KBM-7 (cell line): Measurements from ENCODE around the gene CAMTA1.

Experiments used
- DNase-seq: peaks from one replicate; pipeline ENCODE4 v3.0.0-alpha.2; 2015
- in situ Hi-C: fragments of 300-500 bp; cut with MboI; formaldehyde crosslinking; loops from 2 replicates; pipeline ENCODE4 v1.14.3; 2020; ENCODE audit warnings: low sequenced_read_pairs, low pct_unique_long_range_greater_than_20kb, mixed read lengths

The CAMTA1 gene

DNA sequence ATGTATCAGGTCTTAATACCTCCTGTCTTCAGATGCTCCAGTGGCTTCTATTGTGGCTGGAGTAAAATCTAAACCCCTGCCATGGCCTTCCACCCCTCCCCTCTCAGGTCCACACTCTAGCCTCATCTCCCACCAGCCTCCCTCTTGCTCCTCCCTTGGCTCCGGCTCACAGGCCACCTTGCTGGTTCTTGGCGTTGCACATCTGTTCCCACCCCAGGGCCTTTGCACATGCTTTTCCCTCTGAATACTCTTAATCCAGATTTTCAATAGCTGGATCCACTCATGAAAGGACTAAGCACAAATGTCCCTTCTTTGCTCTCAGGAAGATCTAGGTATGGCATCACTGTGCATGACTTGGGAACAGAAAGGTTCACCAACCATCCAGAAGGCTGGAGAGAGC, 570.4 kb downstream of the CAMTA1 start:
- no peak for DNase-seq
- in situ Hi-C loops: no loop called here

DNA sequence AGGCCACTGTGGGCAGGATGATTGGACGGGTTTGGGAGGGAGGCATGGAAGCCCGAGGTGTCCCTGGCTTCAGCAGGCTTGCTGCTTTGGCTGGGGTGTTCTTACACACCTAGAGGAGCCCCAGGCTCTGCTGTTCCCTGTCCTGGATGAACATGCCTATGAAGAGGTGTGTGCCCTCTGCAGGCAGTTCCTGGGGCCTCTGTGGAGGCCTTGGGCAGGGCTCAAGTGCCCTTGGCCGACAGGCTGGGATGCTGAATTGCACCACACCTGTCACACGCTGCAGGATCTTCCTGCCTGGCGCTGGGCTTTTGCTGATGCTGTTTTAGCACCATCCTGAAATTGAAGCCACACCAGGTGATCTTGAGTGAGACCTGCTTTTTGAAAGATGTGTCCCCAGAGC, 570.8 kb downstream of the CAMTA1 start:
- in situ Hi-C loops: no loop called here
- DNase-seq: no peak

DNA sequence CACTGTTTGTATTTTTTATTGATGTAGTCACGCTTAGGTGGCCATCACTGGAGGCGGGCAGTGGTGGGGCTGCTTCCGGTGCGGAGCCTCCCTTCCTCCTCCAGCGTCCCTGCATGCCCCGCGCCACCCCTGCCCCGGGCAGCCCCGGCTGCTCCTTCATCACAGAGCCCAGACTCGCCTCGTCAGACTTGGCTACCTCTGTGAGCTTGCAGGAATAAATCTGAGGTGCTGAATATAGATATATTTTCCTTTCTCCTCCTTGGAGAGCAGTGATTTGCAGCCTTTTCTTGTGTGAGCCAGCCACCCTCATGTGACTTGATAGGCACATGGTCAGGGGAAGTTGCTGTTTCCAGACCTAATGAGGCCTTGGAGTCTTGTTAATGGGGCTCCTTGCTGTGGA, 573.2 kb downstream of the CAMTA1 start:
- in situ Hi-C loops: no loop called here
- DNase-seq: no peak

DNA sequence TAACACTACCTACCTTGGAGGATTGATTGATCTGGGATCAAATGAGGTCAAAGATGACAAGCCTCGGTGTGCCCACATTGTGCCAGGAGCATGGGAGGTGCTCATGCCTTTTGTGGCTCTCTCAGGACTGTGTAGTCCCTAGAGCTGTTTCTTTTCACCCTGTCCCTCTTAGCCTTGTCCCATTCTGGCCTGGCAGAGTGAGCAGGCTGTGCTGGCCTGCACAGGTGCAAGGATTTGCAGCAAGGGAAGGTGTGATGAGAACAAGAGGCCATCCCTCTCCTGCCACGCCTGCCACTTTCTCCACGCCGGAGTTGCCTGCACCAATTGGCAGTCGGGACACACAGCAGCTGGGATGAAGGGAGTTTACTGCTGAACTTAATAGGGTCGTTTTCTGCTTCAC, 575.3 kb downstream of the CAMTA1 start:
- DNase-seq: no peak
- in situ Hi-C loops: no loop called here

DNA sequence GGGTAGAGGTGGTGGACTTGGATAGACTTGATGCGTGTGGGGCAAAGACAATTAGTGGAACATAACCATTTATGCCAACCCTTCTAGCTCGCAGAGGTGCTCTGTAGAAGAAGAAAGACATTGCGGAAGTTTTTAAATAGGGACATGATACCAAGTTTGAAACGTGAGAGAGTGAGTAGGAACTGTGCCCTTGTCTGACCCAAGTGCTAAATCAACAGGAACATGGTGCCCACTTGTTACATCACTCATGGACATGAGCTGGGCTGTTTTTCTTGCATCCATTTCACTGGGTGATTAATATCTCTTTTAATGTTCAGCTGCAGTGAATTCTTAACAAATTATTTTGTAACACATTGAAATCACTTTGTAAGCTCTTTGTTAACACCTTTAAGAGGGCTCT, 577.7 kb downstream of the CAMTA1 start:
- in situ Hi-C loops: no loop called here
- no peak for DNase-seq

DNA sequence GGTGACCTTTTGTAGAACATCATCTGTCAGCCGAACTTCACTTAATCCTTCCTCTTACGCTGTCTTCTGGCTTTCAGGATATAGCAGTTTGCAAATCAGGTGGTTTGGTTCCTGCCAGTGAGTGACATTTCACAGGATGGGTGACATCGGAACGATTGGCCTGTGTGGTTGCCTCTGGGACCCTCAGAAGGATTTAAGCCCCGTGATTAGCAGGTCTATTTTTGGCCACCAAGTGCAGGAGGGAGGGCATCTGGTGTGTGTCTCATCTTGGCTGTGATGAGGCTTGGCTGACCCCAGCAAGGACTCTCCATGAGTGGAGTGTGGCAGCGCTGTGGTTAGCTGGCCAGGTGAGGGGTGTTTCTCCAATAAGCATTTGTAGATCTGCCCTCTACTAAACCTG, 578.2 kb downstream of the CAMTA1 start:
- in situ Hi-C loops: no loop called here
- no peak for DNase-seq

DNA sequence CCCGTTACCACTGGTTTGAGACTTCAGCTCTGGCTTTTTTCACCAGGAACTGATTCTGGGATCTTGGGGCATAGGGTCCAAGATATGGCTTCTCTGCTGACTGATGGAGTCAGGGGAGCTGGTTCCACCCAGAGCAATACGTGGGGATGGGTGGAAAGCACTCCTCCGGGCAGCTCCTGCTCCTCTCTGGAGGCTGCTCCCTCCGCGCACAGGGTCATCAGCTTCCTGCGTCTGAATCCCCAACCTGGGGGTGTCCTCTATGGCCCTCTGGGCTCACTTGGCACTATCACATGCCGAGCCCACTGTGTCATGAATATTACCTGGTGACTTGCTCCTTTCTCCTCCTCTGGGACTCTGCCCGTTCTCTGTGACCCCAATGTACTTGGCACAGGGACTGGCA, 580.5 kb downstream of the CAMTA1 start:
- in situ Hi-C loops: no loop called here
- no peak for DNase-seq

DNA sequence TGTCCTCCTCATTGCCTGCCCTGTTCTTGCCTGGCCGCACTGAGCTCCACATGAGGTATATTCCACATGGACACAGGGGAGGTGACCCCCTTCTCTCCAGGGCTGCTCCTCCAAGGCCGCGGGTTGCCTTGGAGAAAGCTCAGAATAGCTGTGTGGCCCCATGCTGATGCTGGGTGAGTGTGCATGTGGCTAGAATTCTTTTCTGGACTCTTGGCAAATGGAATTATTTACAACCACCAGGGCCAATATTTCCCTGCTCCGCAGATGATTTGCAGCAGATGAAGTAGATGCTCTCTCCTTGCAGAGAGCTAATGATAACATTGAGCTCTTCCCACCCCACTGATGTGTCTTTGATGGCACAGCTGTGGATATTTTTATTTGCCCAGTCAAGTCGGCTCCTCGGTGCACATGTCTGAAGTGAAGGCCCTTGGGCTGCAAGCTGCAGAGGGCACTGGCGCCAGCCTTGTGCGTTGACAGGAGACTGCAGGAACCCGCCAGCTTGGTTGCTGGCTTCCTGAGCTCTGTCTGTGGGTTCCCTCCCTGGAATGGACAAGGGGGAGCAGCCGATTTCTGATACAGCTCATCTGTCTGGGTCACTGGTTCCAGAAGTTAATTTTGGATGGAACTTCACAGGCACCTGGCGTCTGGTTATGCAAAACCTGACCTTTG, 581.2 kb downstream of the CAMTA1 start:
- no peak for DNase-seq
- in situ Hi-C loops: no loop called here

DNA sequence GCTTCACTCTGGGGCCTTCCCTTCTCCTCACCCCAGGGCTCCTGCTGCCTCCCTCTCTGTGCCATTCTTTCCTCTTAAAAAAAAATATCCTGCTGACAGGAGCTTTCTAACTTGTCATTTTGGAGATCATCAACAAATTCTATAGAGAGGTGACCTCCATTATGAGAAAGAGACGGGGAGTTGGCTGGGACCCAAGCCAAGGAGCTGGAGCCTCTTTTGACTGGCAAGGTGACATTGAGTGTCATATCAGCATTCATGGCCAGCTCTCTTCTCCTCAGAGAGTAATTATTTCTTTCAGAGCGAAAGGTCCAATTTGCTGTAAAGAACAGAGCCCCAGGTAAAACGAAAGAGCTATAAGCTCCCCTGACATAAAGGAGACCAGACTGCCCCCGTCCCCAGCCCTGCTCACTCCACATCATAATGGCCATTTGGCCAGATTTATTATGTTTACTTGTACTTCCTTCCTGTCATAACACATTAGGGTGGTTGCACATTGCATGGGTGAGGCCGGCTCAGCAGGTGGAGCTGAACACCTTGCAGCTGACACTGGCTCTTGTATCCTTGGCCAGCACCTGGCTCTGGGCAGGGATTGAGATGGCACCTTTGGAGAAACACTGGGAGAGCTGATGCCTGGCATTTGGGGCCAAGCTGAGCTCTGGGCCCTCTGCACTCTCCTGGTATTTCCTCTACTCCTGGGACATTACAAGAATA, 581.9 kb downstream of the CAMTA1 start:
- DNase-seq: no peak
- in situ Hi-C loops: no loop called here

DNA sequence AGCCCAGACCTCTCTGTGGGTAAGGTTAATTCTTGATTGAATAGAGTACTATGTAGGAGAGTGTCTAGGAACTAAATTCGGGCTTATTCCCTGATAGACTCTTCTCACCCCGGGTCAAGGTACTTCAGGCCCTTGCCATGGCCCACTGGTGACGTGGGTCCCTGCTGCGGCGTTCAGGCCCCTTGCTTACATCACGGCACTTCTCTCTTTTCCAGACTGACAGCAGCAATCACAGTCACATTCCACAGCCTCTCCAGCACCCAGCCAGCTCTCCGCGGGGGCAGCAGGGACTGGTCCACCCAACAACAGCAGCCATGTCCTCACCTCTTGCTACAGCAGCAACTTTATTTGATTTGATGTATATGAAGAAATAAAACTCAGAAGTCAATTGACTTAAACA, 584.6 kb downstream of the CAMTA1 start:
- DNase-seq: no peak
- in situ Hi-C loops: no loop called here

DNA sequence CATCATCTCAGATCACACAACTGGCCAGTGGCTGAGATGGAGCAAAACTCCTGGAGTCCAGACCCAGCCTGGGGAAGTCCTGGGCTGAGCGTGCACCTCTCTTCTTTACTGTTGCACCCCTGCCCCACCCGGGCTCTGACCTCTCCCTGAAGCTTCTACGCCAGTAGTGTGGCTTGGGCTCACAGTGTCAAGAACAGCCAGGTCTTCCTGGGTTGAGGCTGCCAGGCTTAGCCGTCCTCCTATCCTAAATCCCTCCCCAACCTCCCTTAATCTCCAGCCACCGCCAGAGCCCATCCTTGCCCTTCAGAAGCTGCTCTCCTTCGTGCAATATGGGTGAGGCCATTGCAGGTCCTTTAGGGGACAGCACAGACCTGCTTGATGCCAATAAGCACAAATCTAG, 586.7 kb downstream of the CAMTA1 start:
- in situ Hi-C loops: no loop called here

DNA sequence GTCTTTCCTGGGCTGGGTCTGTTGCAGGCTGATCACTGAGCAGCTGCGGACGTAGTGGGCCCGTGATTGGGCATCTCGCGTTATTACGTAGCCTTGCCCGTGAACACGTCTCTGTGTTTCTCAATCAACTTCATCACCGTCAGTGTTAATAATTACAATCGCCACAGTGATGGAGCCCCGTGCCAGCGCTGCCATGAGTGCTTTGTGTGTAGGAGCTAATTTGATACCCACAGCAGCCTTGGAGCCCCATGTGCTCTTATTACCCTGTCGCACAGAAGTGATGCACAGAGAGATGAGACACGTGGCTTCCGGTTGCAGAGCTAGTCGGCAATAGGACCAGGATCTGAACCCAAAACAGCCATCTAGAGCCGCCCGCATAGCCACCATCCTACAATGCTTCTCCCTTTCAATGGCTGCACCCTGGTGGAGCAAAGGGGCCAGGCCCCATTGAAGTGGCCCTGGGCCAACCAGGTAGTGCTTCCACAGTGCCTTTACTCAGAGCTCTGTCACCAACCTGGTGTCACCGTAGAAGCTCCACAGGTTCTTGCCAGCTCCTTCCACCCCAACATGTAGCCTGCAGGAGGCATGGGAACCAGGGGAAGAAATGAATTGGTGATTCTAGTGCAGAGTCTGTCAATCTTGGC, 587.3 kb downstream of the CAMTA1 start:
- in situ Hi-C loops: no loop called here
- DNase-seq: no peak

More for the DNA sequence above, 586.7 kb downstream of the CAMTA1 start:
- DNase-seq: no peak

DNA sequence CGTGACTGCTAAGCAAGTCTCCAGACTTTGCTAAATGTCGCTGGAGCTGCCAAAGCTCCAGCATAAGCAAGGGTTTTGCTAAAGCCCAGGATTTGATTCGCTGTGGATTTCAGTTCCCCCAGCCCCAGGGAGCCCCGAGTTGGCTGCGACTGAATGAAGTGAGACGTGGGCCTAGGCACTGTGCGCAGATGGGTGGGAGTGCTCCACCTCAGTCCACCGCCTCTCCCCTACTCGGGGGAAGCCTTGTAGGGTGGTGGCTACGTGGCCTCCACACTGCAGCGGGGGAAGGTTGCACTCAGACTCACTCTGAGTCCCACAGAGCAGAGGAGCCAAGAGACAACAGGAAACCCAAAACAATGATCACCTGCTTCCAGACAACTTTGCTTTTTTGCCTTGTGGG, 588.0 kb downstream of the CAMTA1 start:
- in situ Hi-C loops: no loop called here

DNA sequence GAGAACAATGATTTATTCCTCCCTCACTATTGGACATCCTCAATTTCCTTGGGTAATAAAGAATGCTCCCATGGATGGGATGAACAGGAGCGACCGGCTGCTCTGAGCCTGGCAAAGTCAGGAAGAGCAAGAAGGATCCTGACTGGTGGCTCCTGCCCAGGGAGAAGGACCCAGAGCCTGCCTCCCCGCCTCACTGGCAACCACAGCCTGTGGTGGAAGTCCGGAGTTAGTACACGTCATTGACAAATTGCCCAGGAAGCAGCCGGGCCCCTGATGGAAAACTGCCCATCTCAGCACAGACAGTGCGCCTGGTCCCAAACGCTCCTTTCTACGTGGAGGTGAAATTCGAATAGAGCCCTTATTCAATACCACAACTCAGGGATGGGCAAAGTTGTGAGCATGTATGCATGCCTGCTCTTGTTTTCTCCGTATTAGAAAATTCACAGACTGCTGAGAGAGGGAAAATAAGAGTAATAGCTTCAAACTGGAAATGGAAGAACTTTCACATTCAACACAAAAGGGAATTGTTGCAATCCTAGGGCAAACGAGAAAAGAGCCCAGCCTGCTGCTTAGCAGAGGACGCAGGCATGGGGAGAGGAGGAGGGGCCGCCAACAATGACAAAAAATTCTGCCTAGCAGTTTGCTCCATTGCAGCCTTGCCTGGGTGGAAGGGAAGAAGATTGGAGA, 588.8 kb downstream of the CAMTA1 start:
- in situ Hi-C loops: no loop called here

More for the DNA sequence above, 588.0 kb downstream of the CAMTA1 start:
- DNase-seq: no peak

DNA sequence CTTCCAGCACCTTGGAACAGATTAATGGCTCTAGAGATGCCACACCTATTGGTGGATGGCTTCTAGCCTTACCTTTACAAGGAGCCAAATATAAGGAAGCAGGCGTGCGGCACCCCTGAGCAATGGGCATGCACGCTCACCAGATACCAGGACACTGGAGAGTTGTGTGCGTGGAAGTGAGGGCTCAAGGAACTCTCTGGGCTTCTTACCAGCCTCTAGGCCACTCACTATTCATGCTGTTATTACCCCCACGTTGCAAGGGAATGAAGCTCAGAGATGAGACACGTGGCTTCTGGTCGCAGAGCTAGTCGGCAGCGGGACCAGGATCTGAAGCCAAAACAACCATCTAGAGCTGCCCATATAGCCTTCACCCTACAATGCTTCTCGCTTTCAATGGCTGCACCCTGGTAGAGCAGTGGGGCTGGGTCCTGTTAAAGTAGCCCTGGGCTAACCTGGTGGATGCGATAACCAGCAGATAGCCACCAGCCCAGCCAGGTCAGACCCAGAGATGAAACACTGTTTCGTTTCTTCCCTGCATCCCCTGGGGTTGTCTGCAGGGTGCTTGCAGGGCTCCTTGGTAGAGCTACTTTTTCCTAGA, 589.4 kb downstream of the CAMTA1 start:
- no peak for DNase-seq
- in situ Hi-C loops: no loop called here

More for the DNA sequence above, 588.8 kb downstream of the CAMTA1 start:
- DNase-seq: no peak

DNA sequence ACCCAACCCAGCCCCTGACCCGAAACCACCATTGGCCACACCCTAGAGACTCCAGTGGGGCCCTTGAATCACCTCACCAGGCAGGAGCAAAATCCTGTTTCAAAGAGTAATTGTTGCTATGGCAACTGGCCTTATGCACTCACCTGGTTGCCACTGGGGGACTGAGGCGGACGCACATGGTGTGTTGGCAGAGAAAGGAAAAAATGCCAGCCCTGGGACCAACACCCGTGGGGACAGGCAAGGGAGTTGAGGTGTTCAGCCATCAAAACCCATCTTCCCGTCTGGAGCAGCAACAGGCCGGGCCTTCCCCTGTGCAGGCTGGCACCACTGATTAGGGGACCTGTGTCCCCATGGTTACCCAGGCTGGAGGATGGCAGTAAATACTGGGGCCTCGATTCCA, 590.1 kb downstream of the CAMTA1 start:
- in situ Hi-C loops: no loop called here
- no peak for DNase-seq

DNA sequence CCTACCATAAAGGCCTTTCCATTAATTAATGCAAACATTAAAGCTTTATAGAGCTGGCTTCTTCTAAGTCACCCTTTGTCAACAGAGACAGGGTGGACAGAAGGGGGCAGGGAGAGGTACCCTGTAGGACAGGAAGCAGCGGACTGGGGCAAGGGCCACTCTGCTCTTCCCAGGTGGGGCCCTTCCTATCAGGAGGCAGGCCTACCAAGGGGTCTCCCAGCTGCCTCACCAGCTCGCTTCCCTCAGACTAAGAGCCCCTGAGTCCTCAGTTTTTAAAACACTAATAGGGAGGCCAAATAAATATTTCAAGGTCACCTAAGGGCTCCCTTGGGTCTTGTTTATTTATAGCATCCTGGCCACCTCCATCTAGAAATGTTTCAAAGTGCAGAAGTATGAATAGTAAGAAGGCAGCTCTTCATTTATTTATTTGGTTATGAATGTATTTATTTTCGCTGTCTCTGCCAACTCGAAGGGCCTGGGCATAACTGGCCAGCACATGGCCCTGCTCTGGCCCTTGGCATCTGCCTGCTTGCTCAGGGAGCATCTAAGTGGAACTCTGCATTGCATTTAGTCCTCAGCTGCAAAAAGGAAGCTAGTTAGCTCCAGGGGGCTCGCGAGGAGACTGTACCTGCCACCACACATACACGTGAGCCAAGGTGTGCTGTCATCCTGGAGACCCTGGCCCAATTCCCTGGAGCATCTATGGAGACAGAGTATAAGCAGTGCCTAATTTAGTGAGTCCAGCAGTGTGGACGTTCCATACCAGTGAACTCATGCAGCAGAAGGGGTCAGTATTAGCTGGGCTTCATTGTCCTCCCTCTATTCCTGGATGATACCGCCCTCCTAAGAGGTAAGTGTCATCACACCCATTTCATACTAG, 590.8 kb downstream of the CAMTA1 start:
- no peak for DNase-seq
- in situ Hi-C loops: no loop called here

DNA sequence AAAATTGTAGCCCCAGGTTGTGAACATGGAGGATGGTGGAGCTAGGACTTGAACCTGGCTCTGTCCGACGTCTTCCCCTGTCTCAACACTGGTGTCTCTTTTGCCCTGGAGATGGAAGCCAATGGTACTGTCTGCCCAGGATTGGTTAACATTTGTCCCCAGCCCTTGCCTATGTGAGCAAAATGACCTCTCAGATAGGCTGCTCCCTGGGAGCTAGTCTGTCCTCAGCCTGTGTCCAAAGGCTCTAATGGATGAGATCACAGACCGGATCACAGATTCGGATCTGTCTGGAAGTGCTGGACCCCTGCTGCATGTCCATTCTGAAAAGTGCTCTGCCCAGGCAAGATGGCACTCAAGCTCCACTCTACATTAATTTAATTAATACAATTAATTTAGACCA, 591.4 kb downstream of the CAMTA1 start:
- no peak for DNase-seq
- in situ Hi-C loops: no loop called here
